Neural cell (in vitro differentiated cells): ENCODE measurements around the gene LDLRAD3. TPM values are rescaled to one million over a fixed set of nuclear protein-coding genes. Genes with fewer than 3 reads are reported as not detected.

Experiments
- H2AFZ ChIP-seq: fragments of 200-600, 300-800 bp; sonication (generic), shearing (Covaris generic); 2 replicates; pipeline ENCODE4 v1.6.0; 2014; ENCODE audit warnings: low read depth, mild to moderate bottlenecking, antibody characterized with exemption, low read length, moderate library complexity
- H3F3A ChIP-seq: fragments of 200-600 bp; shearing (Covaris generic); 2 replicates; pipeline ENCODE4 v1.6.1; 2016; ENCODE audit warnings: mild to moderate bottlenecking, moderate library complexity, mixed read lengths, antibody characterized with exemption, low read length; ENCODE audit not compliant: insufficient read depth, poor library complexity, severe bottlenecking
- H3K27ac ChIP-seq: fragments of 200-600, 300-800 bp; sonication (generic), shearing (Covaris generic); 2 replicates; pipeline ENCODE4 v1.5.1; 2014; ENCODE audit warnings: mild to moderate bottlenecking, low read length, moderate library complexity
- H3K27me3 ChIP-seq: fragments of 300-800, 200-600 bp; sonication (generic), shearing (Covaris generic); 2 replicates; pipeline ENCODE4 v1.6.0; 2014; ENCODE audit warnings: mild to moderate bottlenecking, low read depth, low read length, moderate library complexity; ENCODE audit not compliant: insufficient read depth
- H3K36me3 ChIP-seq: fragments of 300-800, 200-600 bp; sonication (generic), shearing (Covaris generic); 2 replicates; pipeline ENCODE4 v1.5.1; 2014; ENCODE audit warnings: mild to moderate bottlenecking, antibody characterized with exemption, low read length, moderate library complexity; ENCODE audit not compliant: insufficient read depth
- H3K4me2 ChIP-seq: fragments of 300-800, 200-600 bp; sonication (generic), shearing (Covaris generic); 2 replicates; pipeline ENCODE4 v1.6.0; 2014; ENCODE audit warnings: mild to moderate bottlenecking, low read length
- H3K4me3 ChIP-seq: fragments of 300-800, 200-600 bp; sonication (generic), shearing (Covaris generic); 2 replicates; pipeline ENCODE4 v1.5.1; 2014; ENCODE audit warnings: mild to moderate bottlenecking, low read length, moderate library complexity
- H3K79me2 ChIP-seq: fragments of 200-600 bp; shearing (Covaris generic); replicated peaks from 2 replicates; pipeline ENCODE4 v1.6.0; 2014; ENCODE audit warnings: mild to moderate bottlenecking, low read length, moderate library complexity; ENCODE audit not compliant: insufficient read depth
- H3K9ac ChIP-seq: fragments of 300-800, 200-600 bp; sonication (generic), shearing (Covaris generic); 2 replicates; pipeline ENCODE4 v1.6.1; 2016; ENCODE audit warnings: mild to moderate bottlenecking, low read length, mixed read lengths
- H3K9me2 ChIP-seq: fragments of 200-600 bp; shearing (Covaris generic); 2 replicates; pipeline ENCODE4 v1.6.1; 2016; ENCODE audit warnings: mild to moderate bottlenecking, low read length, mixed read lengths; ENCODE audit not compliant: insufficient read depth
- H3K9me3 ChIP-seq: fragments of 200-600, 300-800 bp; sonication (generic), shearing (Covaris generic); 2 replicates; pipeline ENCODE4 v1.6.1; 2016; ENCODE audit warnings: mild to moderate bottlenecking, mixed run types, low read length, moderate library complexity, mixed read lengths
- H4K20me1 ChIP-seq: fragments of 200-600 bp; shearing (Covaris generic); 2 replicates; pipeline ENCODE4 v1.6.1; 2016; ENCODE audit warnings: mild to moderate bottlenecking, mixed run types; ENCODE audit not compliant: insufficient read depth
- EP300 ChIP-seq: fragments of 450-650 bp; conservative IDR thresholded peaks from 2 replicates; pipeline ENCODE4 v1.6.1; 2014; ENCODE audit warnings: antibody characterized with exemption, mild to moderate bottlenecking, moderate library complexity; ENCODE audit not compliant: poor library complexity, severe bottlenecking
- EZH2 ChIP-seq: fragments of 200-600, 300-800 bp; shearing (Covaris generic), sonication (generic); IDR thresholded peaks from 2 replicates; pipeline ENCODE4 v1.6.1; 2014; ENCODE audit warnings: antibody characterized with exemption, low read length, borderline replicate concordance, mild to moderate bottlenecking; ENCODE audit not compliant: insufficient read depth, poor library complexity, severe bottlenecking
- MXI1 ChIP-seq: fragments of 450-650 bp; conservative IDR thresholded peaks from 2 replicates; pipeline ENCODE4 v1.6.1; 2014; ENCODE audit warnings: antibody characterized with exemption, mild to moderate bottlenecking; ENCODE audit not compliant: poor library complexity, severe bottlenecking
- POLR2AphosphoS5 ChIP-seq: IDR thresholded peaks from 2 replicates; pipeline ENCODE4 v1.6.1; 2012
- RAD21 ChIP-seq: fragments of 450-650 bp; conservative IDR thresholded peaks from 2 replicates; pipeline ENCODE4 v1.6.1; 2014; ENCODE audit warnings: antibody characterized with exemption, mild to moderate bottlenecking, moderate library complexity
- SMC3 ChIP-seq: fragments of 450-650 bp; conservative IDR thresholded peaks from 2 replicates; pipeline ENCODE4 v1.6.1; 2014; ENCODE audit warnings: antibody characterized with exemption, mild to moderate bottlenecking, moderate library complexity; ENCODE audit not compliant: poor library complexity
- TAF1 ChIP-seq: IDR thresholded peaks from 2 replicates; pipeline ENCODE4 v1.6.1; 2012; ENCODE audit warnings: low read depth
- polyA plus RNA-seq: library from polyadenylated mRNA; depleted of rRNA; stranded (reverse); fragments of >200 nt; gene quantifications from 2 replicates; pipeline ENCODE4 v1.2.3, GENCODE V29; 2014
- TF ChIP-seq, protein P1 (sequence below): fragments of 450-650 bp; IDR thresholded peaks from 2 replicates; pipeline ENCODE4 v1.5.1; 2014; ENCODE audit warnings: antibody characterized with exemption, mild to moderate bottlenecking, moderate library complexity; ENCODE audit not compliant: poor library complexity, severe bottlenecking
- TF ChIP-seq, protein P2 (sequence below): IDR thresholded peaks from 2 replicates; pipeline ENCODE4 v1.6.1; 2012; ENCODE audit warnings: borderline replicate concordance

The LDLRAD3 gene
- polyA plus RNA-seq, 1 donor from 2014 or later = 3.5 TPM

DNA sequence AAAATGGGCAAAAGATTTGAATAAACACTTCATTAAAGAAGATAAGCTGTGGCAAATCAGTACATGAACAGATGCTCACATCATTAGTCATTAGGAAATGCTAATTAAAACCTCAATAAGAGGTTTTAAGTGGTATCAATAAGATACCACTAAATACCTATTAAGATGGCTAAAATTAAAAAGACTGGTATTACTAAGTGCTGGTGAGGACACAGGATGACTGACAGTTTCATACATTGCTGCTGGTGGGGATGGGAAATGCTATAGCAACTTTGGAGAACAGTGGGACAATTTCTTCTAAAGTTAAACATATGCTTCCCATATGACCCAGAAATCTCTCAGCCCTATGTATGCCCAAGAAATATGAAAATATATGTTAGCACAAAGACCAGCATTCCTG is 276.1 kb downstream of the LDLRAD3 start:
- Histone ChIP-seq H3K27me3 (no peaks in the 10 kb centered on the region), H3K9me2 (no peaks in the 10 kb centered on the region)

DNA sequence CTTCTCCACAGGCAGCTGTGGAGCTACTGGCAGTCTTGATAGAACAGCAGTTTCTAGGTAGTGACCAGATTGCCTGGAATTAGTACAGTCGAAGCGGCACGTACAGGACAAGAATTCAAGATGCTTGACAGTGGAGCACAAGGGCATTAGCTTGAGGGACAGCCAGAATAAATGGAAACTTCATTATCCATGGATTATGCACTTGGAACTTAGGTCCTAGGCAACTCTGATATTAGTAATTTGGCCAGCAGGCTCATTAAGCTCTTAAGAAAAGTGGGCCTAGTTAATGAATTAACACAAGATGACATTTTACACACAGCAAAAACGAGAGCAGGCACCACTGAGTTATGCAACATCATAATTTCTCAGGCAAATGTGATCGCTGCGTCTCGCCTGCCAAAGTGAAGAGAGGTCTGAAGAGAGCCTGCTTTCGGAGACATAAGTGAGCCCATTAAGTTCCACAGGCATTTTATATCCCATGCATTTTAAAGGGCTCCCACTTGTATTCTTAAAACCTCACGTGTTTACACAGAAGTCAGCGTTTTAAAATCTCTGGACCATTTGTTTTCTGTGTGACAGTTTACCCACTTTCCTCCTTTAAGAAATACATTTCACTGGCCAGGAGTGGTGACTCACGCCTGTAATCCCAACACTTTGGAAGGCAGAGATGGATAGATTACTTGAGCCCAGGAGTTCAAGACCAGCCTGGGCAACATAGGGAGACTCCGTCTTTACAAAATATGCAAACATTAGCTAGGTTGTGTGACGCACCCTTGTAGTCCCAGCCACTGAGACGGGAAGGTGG is 279.2 kb downstream of the LDLRAD3 start:
- H3K27ac ChIP-seq = no peak overlapping the region
- H3K27me3 ChIP-seq = no peaks in the 10 kb centered on the region
- no peaks in the 10 kb centered on the region for H3F3A ChIP-seq
- no peaks in the 10 kb centered on the region for H3K79me2 ChIP-seq
- H3K4me3 ChIP-seq = no peak overlapping the region
- H3K9me3 ChIP-seq = no peaks in the 10 kb centered on the region
- H3K9ac ChIP-seq = no peak overlapping the region
- H3K9me2 ChIP-seq = no peaks in the 10 kb centered on the region
- no peak overlapping the region for H2AFZ ChIP-seq
- no peaks in the 10 kb centered on the region for H4K20me1 ChIP-seq
- no peak overlapping the region for H3K4me2 ChIP-seq
- H3K36me3 ChIP-seq = no peaks in the 10 kb centered on the region
- TF ChIP-seq MXI1 = no peak
- TF ChIP-seq SMC3 = no peak
- TF ChIP-seq, protein P1, sequence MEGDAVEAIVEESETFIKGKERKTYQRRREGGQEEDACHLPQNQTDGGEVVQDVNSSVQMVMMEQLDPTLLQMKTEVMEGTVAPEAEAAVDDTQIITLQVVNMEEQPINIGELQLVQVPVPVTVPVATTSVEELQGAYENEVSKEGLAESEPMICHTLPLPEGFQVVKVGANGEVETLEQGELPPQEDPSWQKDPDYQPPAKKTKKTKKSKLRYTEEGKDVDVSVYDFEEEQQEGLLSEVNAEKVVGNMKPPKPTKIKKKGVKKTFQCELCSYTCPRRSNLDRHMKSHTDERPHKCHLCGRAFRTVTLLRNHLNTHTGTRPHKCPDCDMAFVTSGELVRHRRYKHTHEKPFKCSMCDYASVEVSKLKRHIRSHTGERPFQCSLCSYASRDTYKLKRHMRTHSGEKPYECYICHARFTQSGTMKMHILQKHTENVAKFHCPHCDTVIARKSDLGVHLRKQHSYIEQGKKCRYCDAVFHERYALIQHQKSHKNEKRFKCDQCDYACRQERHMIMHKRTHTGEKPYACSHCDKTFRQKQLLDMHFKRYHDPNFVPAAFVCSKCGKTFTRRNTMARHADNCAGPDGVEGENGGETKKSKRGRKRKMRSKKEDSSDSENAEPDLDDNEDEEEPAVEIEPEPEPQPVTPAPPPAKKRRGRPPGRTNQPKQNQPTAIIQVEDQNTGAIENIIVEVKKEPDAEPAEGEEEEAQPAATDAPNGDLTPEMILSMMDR = no peak
- TF ChIP-seq EZH2 = no peak
- TF ChIP-seq, protein P2, sequence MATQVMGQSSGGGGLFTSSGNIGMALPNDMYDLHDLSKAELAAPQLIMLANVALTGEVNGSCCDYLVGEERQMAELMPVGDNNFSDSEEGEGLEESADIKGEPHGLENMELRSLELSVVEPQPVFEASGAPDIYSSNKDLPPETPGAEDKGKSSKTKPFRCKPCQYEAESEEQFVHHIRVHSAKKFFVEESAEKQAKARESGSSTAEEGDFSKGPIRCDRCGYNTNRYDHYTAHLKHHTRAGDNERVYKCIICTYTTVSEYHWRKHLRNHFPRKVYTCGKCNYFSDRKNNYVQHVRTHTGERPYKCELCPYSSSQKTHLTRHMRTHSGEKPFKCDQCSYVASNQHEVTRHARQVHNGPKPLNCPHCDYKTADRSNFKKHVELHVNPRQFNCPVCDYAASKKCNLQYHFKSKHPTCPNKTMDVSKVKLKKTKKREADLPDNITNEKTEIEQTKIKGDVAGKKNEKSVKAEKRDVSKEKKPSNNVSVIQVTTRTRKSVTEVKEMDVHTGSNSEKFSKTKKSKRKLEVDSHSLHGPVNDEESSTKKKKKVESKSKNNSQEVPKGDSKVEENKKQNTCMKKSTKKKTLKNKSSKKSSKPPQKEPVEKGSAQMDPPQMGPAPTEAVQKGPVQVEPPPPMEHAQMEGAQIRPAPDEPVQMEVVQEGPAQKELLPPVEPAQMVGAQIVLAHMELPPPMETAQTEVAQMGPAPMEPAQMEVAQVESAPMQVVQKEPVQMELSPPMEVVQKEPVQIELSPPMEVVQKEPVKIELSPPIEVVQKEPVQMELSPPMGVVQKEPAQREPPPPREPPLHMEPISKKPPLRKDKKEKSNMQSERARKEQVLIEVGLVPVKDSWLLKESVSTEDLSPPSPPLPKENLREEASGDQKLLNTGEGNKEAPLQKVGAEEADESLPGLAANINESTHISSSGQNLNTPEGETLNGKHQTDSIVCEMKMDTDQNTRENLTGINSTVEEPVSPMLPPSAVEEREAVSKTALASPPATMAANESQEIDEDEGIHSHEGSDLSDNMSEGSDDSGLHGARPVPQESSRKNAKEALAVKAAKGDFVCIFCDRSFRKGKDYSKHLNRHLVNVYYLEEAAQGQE = no peak
- TF ChIP-seq RAD21 = no peak
- TF ChIP-seq POLR2AphosphoS5 = no peak
- TF ChIP-seq EP300 = no peak
- TF ChIP-seq TAF1 = no peak

More for the DNA sequence above, 276.1 kb downstream of the LDLRAD3 start:
- H3K4me2 ChIP-seq = no peak overlapping the region
- H4K20me1 ChIP-seq = no peaks in the 10 kb centered on the region
- H3K4me3 ChIP-seq = no peak overlapping the region
- H3K9me3 ChIP-seq = no peaks in the 10 kb centered on the region
- no peaks in the 10 kb centered on the region for H3K36me3 ChIP-seq
- no peaks in the 10 kb centered on the region for H3F3A ChIP-seq
- H3K27ac ChIP-seq = no peak overlapping the region
- no peaks in the 10 kb centered on the region for H3K79me2 ChIP-seq
- no peak for TF ChIP-seq POLR2AphosphoS5
- no peak for TF ChIP-seq TAF1
- TF ChIP-seq, protein P1 = no peak
- TF ChIP-seq SMC3 = no peak
- TF ChIP-seq, protein P2 = no peak
- TF ChIP-seq MXI1 = no peak
- TF ChIP-seq RAD21 = no peak
- TF ChIP-seq EZH2 = no peak
- no peak for TF ChIP-seq EP300
- H3K9ac ChIP-seq = no peak overlapping the region
- H2AFZ ChIP-seq = no peak overlapping the region
